ENCODE measurements around the gene PDSS2.

Gene PDSS2

DNA sequence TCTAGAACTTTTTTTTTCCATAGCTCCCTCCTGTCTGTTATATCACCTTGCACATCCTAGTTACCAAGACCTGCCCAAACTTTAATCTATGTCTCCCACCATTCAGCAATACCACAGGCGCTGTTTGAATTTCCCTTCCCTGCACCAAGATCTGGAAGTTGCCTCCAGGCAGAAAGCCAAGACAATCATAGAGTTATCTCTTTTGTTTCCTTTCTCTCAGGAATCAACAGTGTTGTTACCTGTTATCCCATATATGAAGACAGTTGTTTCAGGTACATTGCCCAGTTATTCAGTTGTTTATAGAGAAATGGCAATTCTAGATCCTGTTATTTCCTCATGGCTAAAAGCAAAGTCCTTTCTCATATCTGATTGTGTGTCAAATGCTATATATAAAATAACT, 63.2 kb downstream of the PDSS2 start:
- no peak for TF ChIP-seq MYC (IDR thresholded peaks at IDR 0.05; ENCODE audit: low read depth, low read length)
- DNase-seq (ENCODE audit: low read depth), result no peak
- no peak overlapping the region for H3K4me3 ChIP-seq (ENCODE audit: low read depth, low read length)

DNA sequence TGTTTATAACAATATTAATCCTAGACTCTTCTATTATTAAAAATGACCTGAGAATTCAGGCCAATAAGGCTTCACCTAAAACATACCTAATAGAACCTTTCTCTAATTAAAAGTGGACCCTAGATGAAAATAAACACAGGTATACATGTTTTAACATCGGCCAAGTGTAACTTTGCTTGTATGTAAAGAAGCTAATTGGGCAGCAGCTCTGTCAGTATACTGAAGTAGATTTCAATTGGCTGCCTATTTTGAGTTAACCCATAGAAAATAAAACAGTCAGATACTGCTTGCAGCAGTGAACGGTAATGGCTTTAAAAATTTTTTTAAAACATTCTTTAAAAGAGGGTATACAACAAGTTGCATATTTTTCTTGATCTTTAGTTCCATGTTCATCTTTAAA, 67.3 kb downstream of the PDSS2 start:
- no peak overlapping the region for H3K4me3 ChIP-seq (ENCODE audit: low read depth, low read length)
- no peak for DNase-seq (ENCODE audit: low read depth)
- TF ChIP-seq MYC (IDR thresholded peaks at IDR 0.05; ENCODE audit: low read depth, low read length), result no peak
- TF ChIP-seq, protein P1, sequence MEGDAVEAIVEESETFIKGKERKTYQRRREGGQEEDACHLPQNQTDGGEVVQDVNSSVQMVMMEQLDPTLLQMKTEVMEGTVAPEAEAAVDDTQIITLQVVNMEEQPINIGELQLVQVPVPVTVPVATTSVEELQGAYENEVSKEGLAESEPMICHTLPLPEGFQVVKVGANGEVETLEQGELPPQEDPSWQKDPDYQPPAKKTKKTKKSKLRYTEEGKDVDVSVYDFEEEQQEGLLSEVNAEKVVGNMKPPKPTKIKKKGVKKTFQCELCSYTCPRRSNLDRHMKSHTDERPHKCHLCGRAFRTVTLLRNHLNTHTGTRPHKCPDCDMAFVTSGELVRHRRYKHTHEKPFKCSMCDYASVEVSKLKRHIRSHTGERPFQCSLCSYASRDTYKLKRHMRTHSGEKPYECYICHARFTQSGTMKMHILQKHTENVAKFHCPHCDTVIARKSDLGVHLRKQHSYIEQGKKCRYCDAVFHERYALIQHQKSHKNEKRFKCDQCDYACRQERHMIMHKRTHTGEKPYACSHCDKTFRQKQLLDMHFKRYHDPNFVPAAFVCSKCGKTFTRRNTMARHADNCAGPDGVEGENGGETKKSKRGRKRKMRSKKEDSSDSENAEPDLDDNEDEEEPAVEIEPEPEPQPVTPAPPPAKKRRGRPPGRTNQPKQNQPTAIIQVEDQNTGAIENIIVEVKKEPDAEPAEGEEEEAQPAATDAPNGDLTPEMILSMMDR (IDR thresholded peaks at IDR 0.05; ENCODE audit: low read depth, low read length), result no peak
- no peak for TF ChIP-seq POLR2A (IDR thresholded peaks at IDR 0.05; ENCODE audit: extremely low read depth, insufficient read length)
- TF ChIP-seq, protein P2, sequence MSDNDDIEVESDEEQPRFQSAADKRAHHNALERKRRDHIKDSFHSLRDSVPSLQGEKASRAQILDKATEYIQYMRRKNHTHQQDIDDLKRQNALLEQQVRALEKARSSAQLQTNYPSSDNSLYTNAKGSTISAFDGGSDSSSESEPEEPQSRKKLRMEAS (IDR thresholded peaks at IDR 0.05; ENCODE audit: low read depth, low read length), result no peak

DNA sequence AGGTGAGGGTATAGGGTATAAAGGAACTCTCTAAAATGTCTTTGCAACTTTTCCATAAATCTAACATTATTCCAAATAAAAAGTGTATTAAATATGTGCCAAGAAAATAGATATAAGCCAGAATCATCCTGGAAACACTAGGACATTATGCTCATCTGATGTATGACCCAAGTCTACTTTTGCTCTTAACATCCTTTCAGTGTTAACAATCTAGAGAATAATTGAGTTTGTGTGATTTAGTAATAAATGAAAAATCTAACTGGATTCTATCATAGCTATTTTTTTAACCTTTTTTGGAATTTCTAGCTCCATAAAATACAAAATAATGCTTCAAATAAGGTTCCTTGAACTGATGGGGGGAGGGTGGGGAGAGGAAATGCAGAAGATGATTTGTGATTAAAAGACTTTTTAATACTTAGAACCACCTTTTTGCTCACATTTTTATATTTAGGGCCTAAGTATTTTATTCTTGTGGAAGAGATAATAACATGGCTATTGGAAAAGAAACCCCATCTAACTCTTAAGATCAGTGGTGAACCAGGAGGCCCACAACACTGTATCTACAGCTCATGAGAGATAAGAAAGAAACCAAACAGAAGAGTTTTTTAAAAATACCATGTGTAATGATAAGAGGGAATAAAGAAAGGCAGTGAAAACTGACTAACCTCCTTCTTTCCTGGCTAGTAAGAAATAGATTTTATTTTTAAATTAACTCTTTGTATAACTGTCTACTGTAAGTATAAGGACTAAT, 68.5 kb downstream of the PDSS2 start:
- H3K4me3 ChIP-seq (ENCODE audit: low read depth, low read length), result no peak overlapping the region
- DNase-seq (ENCODE audit: low read depth), result no peak
- TF ChIP-seq POLR2A (IDR thresholded peaks at IDR 0.05; ENCODE audit: extremely low read depth, insufficient read length), result no peak
- no peak for TF ChIP-seq MYC (IDR thresholded peaks at IDR 0.05; ENCODE audit: low read depth, low read length)
- TF ChIP-seq, protein P2 (IDR thresholded peaks at IDR 0.05; ENCODE audit: low read depth, low read length), result no peak
- TF ChIP-seq, protein P1 (IDR thresholded peaks at IDR 0.05; ENCODE audit: low read depth, low read length), result no peak

DNA sequence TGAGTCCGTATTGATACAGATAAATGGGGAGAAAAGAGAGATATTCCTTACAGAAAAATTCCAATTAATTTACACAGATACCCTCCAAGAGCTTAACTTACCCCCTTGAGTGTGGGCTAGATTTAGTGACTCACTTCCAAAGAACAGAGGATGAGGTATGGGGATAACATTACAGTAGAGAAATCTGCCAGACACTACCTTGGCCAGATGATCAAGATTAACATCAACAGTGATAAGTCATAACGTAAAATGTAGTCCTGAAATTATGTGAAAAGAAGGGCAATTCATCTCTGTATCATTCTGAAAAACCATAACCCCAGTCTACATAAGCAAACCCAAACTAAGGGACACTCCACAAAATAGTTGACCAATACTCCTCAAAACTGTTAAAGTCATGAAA, 69.3 kb downstream of the PDSS2 start:
- TF ChIP-seq MYC (IDR thresholded peaks at IDR 0.05; ENCODE audit: low read depth, low read length), result no peak
- TF ChIP-seq, protein P1 (IDR thresholded peaks at IDR 0.05; ENCODE audit: low read depth, low read length), result no peak
- TF ChIP-seq POLR2A (IDR thresholded peaks at IDR 0.05; ENCODE audit: extremely low read depth, insufficient read length), result no peak
- DNase-seq (ENCODE audit: low read depth), result no peak
- no peak overlapping the region for H3K4me3 ChIP-seq (ENCODE audit: low read depth, low read length)

DNA sequence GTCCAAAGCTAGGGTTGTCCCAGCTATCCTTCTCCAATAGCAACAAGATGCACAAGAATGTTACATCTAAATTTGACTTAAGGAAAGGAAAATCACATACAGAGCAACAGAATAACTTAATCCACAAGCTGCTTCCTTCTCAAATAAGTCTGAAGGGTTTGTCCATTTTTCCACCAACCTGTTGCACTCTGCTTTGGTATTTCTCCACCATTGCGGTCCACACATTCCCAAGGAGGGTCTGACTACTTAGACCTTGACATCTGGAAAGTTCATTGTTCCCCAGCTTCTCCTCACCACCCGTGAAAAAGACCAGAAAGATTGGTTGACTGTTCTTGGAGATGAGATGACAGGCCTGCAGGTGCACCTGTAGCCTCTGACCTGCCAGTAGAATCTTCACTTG, 72.5 kb downstream of the PDSS2 start:
- TF ChIP-seq MYC (IDR thresholded peaks at IDR 0.05; ENCODE audit: low read depth, low read length) (no peak), POLR2A (IDR thresholded peaks at IDR 0.05; ENCODE audit: extremely low read depth, insufficient read length) (no peak)
- TF ChIP-seq, protein P2 (IDR thresholded peaks at IDR 0.05; ENCODE audit: low read depth, low read length), result no peak
- TF ChIP-seq, protein P1 (IDR thresholded peaks at IDR 0.05; ENCODE audit: low read depth, low read length), result no peak
- H3K4me3 ChIP-seq (ENCODE audit: low read depth, low read length), result no peak overlapping the region
- no peak for DNase-seq (ENCODE audit: low read depth)

DNA sequence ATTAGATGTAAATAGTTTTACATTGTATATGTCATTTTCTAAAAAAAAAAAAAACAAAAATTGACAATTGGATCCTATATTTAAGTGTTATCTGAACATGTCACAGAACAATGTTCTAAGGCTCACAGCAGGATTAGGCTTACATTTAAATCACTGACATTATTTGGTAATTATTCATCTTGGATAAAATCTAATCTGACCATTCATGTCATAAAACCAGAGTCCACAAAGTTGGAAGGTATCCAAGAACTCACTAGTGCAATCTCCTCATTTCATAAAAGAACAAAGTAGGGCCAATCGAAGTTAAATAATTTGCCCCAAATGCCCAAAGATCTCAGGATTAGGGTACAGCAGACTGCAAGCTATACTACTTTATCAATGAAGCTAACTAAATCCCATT, 73.0 kb downstream of the PDSS2 start:
- H3K4me3 ChIP-seq (ENCODE audit: low read depth, low read length), result no peak overlapping the region
- DNase-seq (ENCODE audit: low read depth), result no peak
- TF ChIP-seq, protein P2 (IDR thresholded peaks at IDR 0.05; ENCODE audit: low read depth, low read length), result no peak
- TF ChIP-seq POLR2A (IDR thresholded peaks at IDR 0.05; ENCODE audit: extremely low read depth, insufficient read length) (no peak), MYC (IDR thresholded peaks at IDR 0.05; ENCODE audit: low read depth, low read length) (no peak)
- TF ChIP-seq, protein P1 (IDR thresholded peaks at IDR 0.05; ENCODE audit: low read depth, low read length), result no peak
